HL-60/S4 treated with phorbol 12-myristate 13-acetate at 8.2 ng/mL for 4 days and 3 days (cell line): ENCODE measurements around the gene LPIN2.

Source experiments
- in situ Hi-C: fragments of 300-500 bp; cut with MboI; formaldehyde crosslinking; loops from 2 replicates; pipeline ENCODE4 v1.15.0; 2022; ENCODE audit warnings: low sequenced_read_pairs

Gene LPIN2

GRCh38 chr18:2982452-2983269, 30.3 kb downstream of the LPIN2 start:
- in situ Hi-C loops: no loop called here

GRCh38 chr18:2982022-2982421, 30.9 kb downstream of the LPIN2 start:
- in situ Hi-C loops: no loop called here

- in situ Hi-C loops: no loop called here
Observed at GRCh38 chr18:2981212-2981728, 31.7 kb downstream of the LPIN2 start.

GRCh38 chr18:2979871-2980790, 32.8 kb downstream of the LPIN2 start:
- in situ Hi-C loops: no loop called here

GRCh38 chr18:2979129-2979528, 33.8 kb downstream of the LPIN2 start:
- in situ Hi-C loops: no loop called here

- in situ Hi-C loops: no loop called here
Observed at GRCh38 chr18:2978661-2979106, 34.3 kb downstream of the LPIN2 start.

- in situ Hi-C loops: no loop called here
Observed at GRCh38 chr18:2978208-2978607, 34.7 kb downstream of the LPIN2 start.

GRCh38 chr18:2976218-2977132, 36.5 kb downstream of the LPIN2 start:
- in situ Hi-C loops: no loop called here

GRCh38 chr18:2974731-2975130, 38.2 kb downstream of the LPIN2 start:
- in situ Hi-C loops: no loop called here

- in situ Hi-C loops: no loop called here
Observed at GRCh38 chr18:2971741-2972552, 41.0 kb downstream of the LPIN2 start.

GRCh38 chr18:2970772-2971659, 41.9 kb downstream of the LPIN2 start:
- in situ Hi-C loops: no loop called here

- in situ Hi-C loops: no loop called here
Observed at GRCh38 chr18:2970344-2970743, 42.6 kb downstream of the LPIN2 start.

GRCh38 chr18:2969695-2970094, 43.2 kb downstream of the LPIN2 start:
- in situ Hi-C loops: no loop called here

- in situ Hi-C loops: no loop called here
Observed at GRCh38 chr18:2968606-2969005, 44.3 kb downstream of the LPIN2 start.

GRCh38 chr18:2967820-2968219, 45.1 kb downstream of the LPIN2 start:
- in situ Hi-C loops: no loop called here

GRCh38 chr18:2967357-2967756, 45.6 kb downstream of the LPIN2 start:
- in situ Hi-C loops: no loop called here

GRCh38 chr18:2966560-2966959, 46.4 kb downstream of the LPIN2 start:
- in situ Hi-C loops: no loop called here

- in situ Hi-C loops: no loop called here
Observed at GRCh38 chr18:2965797-2966196, 47.1 kb downstream of the LPIN2 start.
